SK-N-MC (cell line): ENCODE results near the gene CEP162.
A peak's percentile ranks its signal among the peaks of the same experiment; 100 is the strongest.
"Not testable (repeated sequence)": the region's sequence is repeated elsewhere in the genome, so short reads cannot be mapped to it uniquely, and the experiment has no call there.

Source experiments
- DNase-seq: peaks from one replicate; pipeline ENCODE4 v3.0.0-alpha.2; 2011; ENCODE audit warnings: low read depth, low spot score
- H3K27ac ChIP-seq: fragments of 200-600 bp; sonication (generic); 2 replicates; pipeline ENCODE4 v1.5.1; 2016; ENCODE audit warnings: mixed run types
- H3K36me3 ChIP-seq: fragments of 200-600 bp; sonication (generic); 2 replicates; pipeline ENCODE4 v1.6.1; 2017; ENCODE audit warnings: antibody characterized with exemption, low read length, mixed read lengths; ENCODE audit not compliant: insufficient read depth
- H3K4me3 ChIP-seq: fragments of 200-600 bp; sonication (generic); 2 replicates; pipeline ENCODE4 v1.5.1; 2016
- H3K9ac ChIP-seq: fragments of 200-600 bp; sonication (generic); 2 replicates; pipeline ENCODE4 v1.8.0; 2017; ENCODE audit warnings: mixed run types, mixed read lengths; ENCODE audit not compliant: insufficient read length
- H3K9me3 ChIP-seq: fragments of 200-600 bp; sonication (generic); 2 replicates; pipeline ENCODE4 v1.6.1; 2017; ENCODE audit warnings: low read depth, mild to moderate bottlenecking, antibody characterized with exemption, low read length, moderate library complexity, mixed read lengths
- EZH2 ChIP-seq: fragments of 200-600 bp; sonication (generic); IDR thresholded peaks from one replicate; pipeline ENCODE4 v1.6.1; 2017; ENCODE audit warnings: antibody characterized with exemption
- FOXP2 ChIP-seq: optimal IDR thresholded peaks from 2 replicates; pipeline ENCODE3; 2011; ENCODE audit warnings: mild to moderate bottlenecking, moderate library complexity; ENCODE audit not compliant: insufficient read depth; ENCODE audit errors: extremely low read length, control extremely low read depth
- POLR2AphosphoS5 ChIP-seq: IDR thresholded peaks from 2 replicates; pipeline ENCODE4 v1.6.1; 2012; ENCODE audit warnings: mild to moderate bottlenecking, low read depth, low read length, borderline replicate concordance

The CEP162 gene

GRCh38 chr6:84119277-84119676, 108.2 kb downstream of the CEP162 start:
- TF ChIP-seq FOXP2: no peak
- no peak for TF ChIP-seq EZH2
- no peak for TF ChIP-seq POLR2AphosphoS5
- no peak overlapping the region for H3K27ac ChIP-seq
- no peak for DNase-seq
- H3K9me3 ChIP-seq: no peaks in the 10 kb centered on the region
- no peaks in the 10 kb centered on the region for H3K36me3 ChIP-seq
- H3K4me3 ChIP-seq: no peak overlapping the region
- no peak overlapping the region for H3K9ac ChIP-seq

- Histone ChIP-seq H3K27ac (no peak overlapping the region), H3K4me3 (no peak overlapping the region), H3K36me3 (no peaks in the 10 kb centered on the region), H3K9ac (no peak overlapping the region), H3K9me3 (no peaks in the 10 kb centered on the region)
- DNase-seq: no peak
- TF ChIP-seq EZH2 (no peak), POLR2AphosphoS5 (no peak), FOXP2 (no peak)
These were observed 109.3 kb downstream of the CEP162 start for GRCh38 chr6:84118191-84118590.

- not testable (repeated sequence) for H3K9ac ChIP-seq, H3K27ac ChIP-seq, H3K36me3 ChIP-seq, DNase-seq, H3K9me3 ChIP-seq, H3K4me3 ChIP-seq
These were observed 112.4 kb downstream of the CEP162 start for GRCh38 chr6:84114933-84115594.

GRCh38 chr6:84111351-84111750, 116.1 kb downstream of the CEP162 start:
- not testable (repeated sequence) for DNase-seq, H3K27ac ChIP-seq, H3K36me3 ChIP-seq

GRCh38 chr6:84107495-84107894, 119.9 kb downstream of the CEP162 start:
- no peaks in the 10 kb centered on the region for H3K9me3 ChIP-seq
- H3K27ac ChIP-seq: no peak overlapping the region
- no peaks in the 10 kb centered on the region for H3K36me3 ChIP-seq
- H3K4me3 ChIP-seq: no peak overlapping the region
- no peak overlapping the region for H3K9ac ChIP-seq
- TF ChIP-seq FOXP2: no peak
- TF ChIP-seq POLR2AphosphoS5: no peak
- no peak for TF ChIP-seq EZH2
- DNase-seq: no peak

More at GRCh38 chr6:84111351-84111750, 116.1 kb downstream of the CEP162 start:
- not testable (repeated sequence) for H3K9me3 ChIP-seq, H3K9ac ChIP-seq, H3K4me3 ChIP-seq

- H3K27ac ChIP-seq, H3K4me3 ChIP-seq, H3K36me3 ChIP-seq, H3K9ac ChIP-seq, DNase-seq, H3K9me3 ChIP-seq: not testable (repeated sequence)
These were observed 122.1 kb downstream of the CEP162 start for GRCh38 chr6:84105215-84105924.

- no peak for TF ChIP-seq FOXP2
- TF ChIP-seq EZH2: no peak
- TF ChIP-seq POLR2AphosphoS5: no peak; the same call in 1 of the 2 replicates
- no peak overlapping the region for H3K4me3 ChIP-seq
- no peaks in the 10 kb centered on the region for H3K9me3 ChIP-seq
- no peak overlapping the region for H3K27ac ChIP-seq
- H3K9ac ChIP-seq: no peak overlapping the region
- DNase-seq: peak; percentile 67
- H3K36me3 ChIP-seq: no peaks in the 10 kb centered on the region
These were observed 124.4 kb downstream of the CEP162 start for GRCh38 chr6:84103029-84103428.

- Histone ChIP-seq H3K9me3 (no peaks in the 10 kb centered on the region), H3K9ac (no peak overlapping the region), H3K4me3 (no peak overlapping the region), H3K36me3 (no peaks in the 10 kb centered on the region), H3K27ac (no peak overlapping the region)
- no peak for TF ChIP-seq FOXP2
- TF ChIP-seq POLR2AphosphoS5: no peak
- no peak for TF ChIP-seq EZH2
- no peak for DNase-seq
These were observed 132.3 kb downstream of the CEP162 start for GRCh38 chr6:84095156-84095555.

GRCh38 chr6:84093441-84094435, 133.7 kb downstream of the CEP162 start:
- no peak overlapping the region for H3K9ac ChIP-seq
- TF ChIP-seq EZH2 (no peak), FOXP2 (no peak), POLR2AphosphoS5 (no peak)
- no peak for DNase-seq
- H3K27ac ChIP-seq: no peak overlapping the region
- H3K4me3 ChIP-seq: no peak overlapping the region
- no peaks in the 10 kb centered on the region for H3K36me3 ChIP-seq
- H3K9me3 ChIP-seq: no peaks in the 10 kb centered on the region
